Activated T-cell treated with anti-CD3 and anti-CD28 coated beads, Interleukin-2, amount 50 U/mL, for 72 hours (primary cell): ENCODE measurements around the gene BLOC1S3. TPM values are rescaled to one million over a fixed set of nuclear protein-coding genes. Genes with fewer than 3 reads are reported as not detected.

Source experiments
- ATAC-seq, 2 donors: fragments of 150-1000 bp; cut with Tn5 transposase; replicated peaks in 1 of 2; 2 replicates each; pipeline ENCODE4 v1.10.0; 2021; ENCODE audit warnings: moderate library complexity in 2 of 2, mild to moderate bottlenecking in 1 of 2
- DNase-seq, 2 donors: peaks; one replicate each; pipeline ENCODE4 v3.0.0; 2021 to 2022; ENCODE audit warnings: mixed read lengths in 1 of 2
- H3K27ac Mint-ChIP-seq: one replicate; pipeline ENCODE4 v1.8.0; 2022; ENCODE audit warnings: mild to moderate bottlenecking, moderate library complexity, mixed read lengths
- H3K27me3 Mint-ChIP-seq: one replicate; pipeline ENCODE4 v1.8.0; 2022; ENCODE audit warnings: low read depth, mixed read lengths
- H3K36me3 Mint-ChIP-seq, 2 donors: one replicate each; pipeline ENCODE4 v1.8.0; 2022; ENCODE audit warnings: mixed read lengths in 2 of 2, mild to moderate bottlenecking in 1 of 2; ENCODE audit not compliant: insufficient read depth in 2 of 2
- H3K4me1 Mint-ChIP-seq: one replicate; pipeline ENCODE4 v1.8.0; 2022; ENCODE audit warnings: low read depth, mixed read lengths
- H3K4me3 Mint-ChIP-seq, 2 donors: one replicate each; pipeline ENCODE4 v1.8.0; 2022; ENCODE audit warnings: mild to moderate bottlenecking in 2 of 2, mixed read lengths in 2 of 2, moderate library complexity in 2 of 2
- H3K9me3 Mint-ChIP-seq, 2 donors: one replicate each; pipeline ENCODE4 v1.8.0; 2022; ENCODE audit warnings: mixed read lengths in 2 of 2
- total RNA-seq, 2 donors: library from RNA; stranded (reverse); gene quantifications; one replicate each; pipeline ENCODE4 v1.2.3, GENCODE V29; 2022

Gene BLOC1S3
- total RNA-seq, 2 donors from 2014 or later = 16.7 to 17.7 TPM

DNA sequence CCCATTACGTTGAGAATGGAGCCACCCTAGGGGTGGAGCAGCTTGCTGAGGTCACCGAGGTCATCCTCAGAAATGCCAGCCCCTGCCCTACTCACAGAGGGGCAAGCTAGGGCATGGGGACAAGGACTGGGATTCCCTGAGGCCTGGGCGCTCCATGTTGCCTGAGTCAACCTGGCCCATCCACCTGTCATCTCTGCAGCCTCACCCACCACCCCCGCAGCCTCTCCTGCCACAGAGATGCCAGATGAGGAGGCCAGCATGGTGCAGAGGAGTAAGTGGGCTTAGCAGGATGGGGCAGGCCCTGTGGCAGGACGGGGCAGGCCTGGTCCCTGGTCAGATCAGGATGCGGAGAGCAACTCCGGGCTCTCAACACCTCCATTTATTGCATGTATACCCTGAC lies 27.3 kb upstream of the BLOC1S3 start:
- Mint-ChIP-seq H3K4me1 (peaks cover 22% of the 10 kb centered on the region), H3K9me3 (no peaks in the 10 kb centered on the region), H3K4me3 (peak overlapping the region; percentile 47 to 62), H3K27ac (no peak overlapping the region), H3K27me3 (peaks cover 14% of the 10 kb centered on the region), H3K36me3 (peaks cover 3 to 6% of the 10 kb centered on the region in 2 donors)
- DNase-seq (no peak), ATAC-seq (no peak)

DNA sequence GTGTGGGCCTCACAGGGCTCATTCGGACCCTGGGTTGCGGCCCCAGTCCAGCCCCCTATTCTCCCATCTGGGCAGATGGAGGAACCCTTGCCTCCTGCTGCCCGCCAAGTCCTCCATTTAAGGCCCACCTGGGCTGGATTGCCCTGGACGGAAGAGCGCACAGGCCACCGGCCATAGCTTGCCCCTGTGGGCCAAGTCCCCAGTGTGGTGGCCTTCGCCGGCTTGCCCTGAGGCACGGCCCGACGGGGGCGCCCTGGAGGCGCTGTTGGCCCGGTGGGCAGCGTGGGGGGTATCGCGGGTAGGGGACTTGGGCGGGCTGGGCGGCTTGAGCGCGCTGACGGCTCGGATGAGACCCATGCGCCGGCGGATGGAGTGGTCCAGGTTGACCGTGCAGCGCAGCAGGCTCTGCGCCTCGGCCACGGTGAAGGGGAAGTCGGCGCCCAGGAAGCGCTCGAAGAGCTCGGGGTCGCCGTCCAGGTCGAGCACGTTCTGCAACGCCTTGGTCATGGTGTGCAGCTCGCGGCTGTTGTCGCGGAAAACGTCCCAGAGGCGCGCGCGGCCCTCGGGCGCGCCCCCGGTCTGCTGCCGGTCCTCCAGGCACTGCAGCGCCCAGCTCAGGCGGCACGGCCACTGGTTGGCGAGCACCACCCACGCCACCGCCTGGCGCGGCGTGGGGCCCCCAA lies 26.6 kb upstream of the BLOC1S3 start:
- no peaks in the 10 kb centered on the region for H3K9me3 Mint-ChIP-seq
- peaks cover 14% of the 10 kb centered on the region for H3K27me3 Mint-ChIP-seq
- H3K4me1 Mint-ChIP-seq = peaks cover 22% of the 10 kb centered on the region
- H3K4me3 Mint-ChIP-seq = peak overlapping the region; percentile 82 to 85
- H3K36me3 Mint-ChIP-seq = peaks cover 3 to 6% of the 10 kb centered on the region in 2 donors
- DNase-seq (no peak), ATAC-seq (no peak)
- no peak overlapping the region for H3K27ac Mint-ChIP-seq

- DNase-seq = peak; percentile 51 to 53
These were observed 25.9 kb upstream of the BLOC1S3 start for GRCh38 chr19:45152504-45153338.

DNA sequence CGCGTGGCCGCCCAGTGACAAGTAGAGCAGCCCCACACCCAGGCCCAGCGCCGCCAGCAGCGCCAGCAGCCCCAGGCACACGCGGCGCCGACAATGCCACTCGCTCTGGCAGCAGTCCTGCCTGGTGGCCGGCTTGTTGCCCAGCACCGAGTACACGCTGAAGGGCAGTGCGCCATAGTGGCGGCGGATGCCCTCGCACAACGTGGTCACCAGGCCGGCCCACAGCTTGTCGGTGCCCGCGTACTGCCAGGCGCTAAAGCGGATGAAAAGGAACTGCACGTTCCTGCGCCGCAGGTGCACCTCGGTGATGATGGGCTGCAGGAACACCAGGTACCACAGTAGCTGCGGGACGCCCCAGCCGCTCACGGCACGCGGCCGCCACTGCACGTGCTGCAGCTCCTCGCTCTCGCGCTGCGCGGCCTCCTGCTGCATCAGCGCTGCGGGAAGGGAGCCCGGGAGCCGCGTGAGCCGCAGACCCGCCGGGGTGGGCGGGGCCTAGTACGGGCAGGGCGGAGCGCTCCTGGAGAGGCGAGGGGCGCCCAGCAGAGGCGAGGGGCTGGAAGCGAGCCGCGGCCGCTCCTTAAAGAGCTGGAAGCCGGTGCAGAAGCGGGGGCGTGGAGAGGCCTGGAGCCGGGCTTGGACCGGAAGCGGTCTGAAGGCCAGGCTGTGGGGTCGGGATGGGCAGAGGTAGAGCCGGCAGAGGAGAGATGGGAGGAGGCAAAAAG lies 25.1 kb upstream of the BLOC1S3 start:
- Mint-ChIP-seq H3K4me3 (peak overlapping the region; percentile 82 to 85), H3K27me3 (peaks cover 14% of the 10 kb centered on the region), H3K36me3 (peaks cover 3 to 6% of the 10 kb centered on the region in 2 donors), H3K4me1 (peaks cover 22% of the 10 kb centered on the region), H3K9me3 (no peaks in the 10 kb centered on the region), H3K27ac (peak overlapping the region; percentile 86)
- ATAC-seq (peak; percentile 27 to 36), DNase-seq (peak; percentile 36 to 41)

More at GRCh38 chr19:45152504-45153338, 25.9 kb upstream of the BLOC1S3 start:
- H3K9me3 Mint-ChIP-seq = no peaks in the 10 kb centered on the region
- H3K27ac Mint-ChIP-seq = no peak overlapping the region
- peaks cover 14% of the 10 kb centered on the region for H3K27me3 Mint-ChIP-seq
- H3K4me1 Mint-ChIP-seq = peaks cover 22% of the 10 kb centered on the region
- peak; percentile 53 to 65 for ATAC-seq
- H3K36me3 Mint-ChIP-seq = peaks cover 3 to 6% of the 10 kb centered on the region in 2 donors
- H3K4me3 Mint-ChIP-seq = peak overlapping the region; percentile 82 to 85

- H3K9me3 Mint-ChIP-seq = no peaks in the 10 kb centered on the region
- no peak for ATAC-seq
- peak overlapping the region; percentile 70 to 77 for H3K4me3 Mint-ChIP-seq
- no peak for DNase-seq
- H3K36me3 Mint-ChIP-seq = peaks cover 3 to 6% of the 10 kb centered on the region in 2 donors
- H3K27ac Mint-ChIP-seq = peak overlapping the region; percentile 86
- H3K27me3 Mint-ChIP-seq = peaks cover 14% of the 10 kb centered on the region
- H3K4me1 Mint-ChIP-seq = peaks cover 22% of the 10 kb centered on the region
These were observed 24.3 kb upstream of the BLOC1S3 start for GRCh38 chr19:45154064-45154827.

GRCh38 chr19:45156011-45156630 lies 22.5 kb upstream of the BLOC1S3 start:
- DNase-seq (no peak), ATAC-seq (no peak)
- no peaks in the 10 kb centered on the region for H3K9me3 Mint-ChIP-seq
- H3K27me3 Mint-ChIP-seq = peaks cover 14% of the 10 kb centered on the region
- H3K36me3 Mint-ChIP-seq = peaks cover 3 to 6% of the 10 kb centered on the region in 2 donors
- H3K4me1 Mint-ChIP-seq = peaks cover 22% of the 10 kb centered on the region
- H3K4me3 Mint-ChIP-seq = no peak overlapping the region
- no peak overlapping the region for H3K27ac Mint-ChIP-seq

DNA sequence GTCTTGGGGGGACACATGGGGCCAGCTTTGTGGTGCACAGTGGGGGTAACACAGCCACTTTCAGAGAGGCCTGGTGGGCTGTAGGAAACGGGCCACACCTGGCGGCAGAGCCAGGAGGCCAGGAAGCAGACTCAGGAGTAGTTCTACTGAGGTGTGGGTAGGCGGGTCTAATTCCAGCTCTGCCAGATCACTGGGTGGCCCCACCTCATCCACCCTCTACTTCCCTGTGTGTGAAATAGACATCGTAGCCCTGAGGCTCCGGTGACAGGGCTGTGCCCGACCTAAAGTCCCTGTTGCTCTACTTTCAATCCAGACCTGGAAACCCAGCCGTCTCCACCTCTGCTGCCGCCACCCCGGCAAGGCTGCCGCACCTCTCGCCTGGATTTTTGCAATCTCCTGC lies 21.8 kb upstream of the BLOC1S3 start:
- ATAC-seq (no peak), DNase-seq (no peak)
- H3K4me3 Mint-ChIP-seq = no peak overlapping the region
- peaks cover 18% of the 10 kb centered on the region for H3K4me1 Mint-ChIP-seq
- H3K36me3 Mint-ChIP-seq = peaks cover 3 to 6% of the 10 kb centered on the region in 2 donors
- no peak overlapping the region for H3K27ac Mint-ChIP-seq
- peaks cover 14% of the 10 kb centered on the region for H3K27me3 Mint-ChIP-seq
- no peaks in the 10 kb centered on the region for H3K9me3 Mint-ChIP-seq

- H3K9me3 Mint-ChIP-seq = no peaks in the 10 kb centered on the region
- peaks cover 0 to 2% of the 10 kb centered on the region in 2 donors for H3K36me3 Mint-ChIP-seq
- H3K4me3 Mint-ChIP-seq = no peak overlapping the region
- DNase-seq (no peak), ATAC-seq (no peak)
- H3K4me1 Mint-ChIP-seq = peaks cover 13% of the 10 kb centered on the region
- no peak overlapping the region for H3K27ac Mint-ChIP-seq
- H3K27me3 Mint-ChIP-seq = peaks cover 9% of the 10 kb centered on the region
These were observed 19.9 kb upstream of the BLOC1S3 start for GRCh38 chr19:45158503-45159209.

GRCh38 chr19:45159210-45159970 lies 19.2 kb upstream of the BLOC1S3 start:
- ATAC-seq (no peak), DNase-seq (no peak)
- Mint-ChIP-seq H3K27me3 (peaks cover 1% of the 10 kb centered on the region), H3K4me3 (no peak overlapping the region), H3K9me3 (no peaks in the 10 kb centered on the region), H3K36me3 (no peaks in the 10 kb centered on the region), H3K4me1 (peaks cover 14% of the 10 kb centered on the region), H3K27ac (no peak overlapping the region)

DNA sequence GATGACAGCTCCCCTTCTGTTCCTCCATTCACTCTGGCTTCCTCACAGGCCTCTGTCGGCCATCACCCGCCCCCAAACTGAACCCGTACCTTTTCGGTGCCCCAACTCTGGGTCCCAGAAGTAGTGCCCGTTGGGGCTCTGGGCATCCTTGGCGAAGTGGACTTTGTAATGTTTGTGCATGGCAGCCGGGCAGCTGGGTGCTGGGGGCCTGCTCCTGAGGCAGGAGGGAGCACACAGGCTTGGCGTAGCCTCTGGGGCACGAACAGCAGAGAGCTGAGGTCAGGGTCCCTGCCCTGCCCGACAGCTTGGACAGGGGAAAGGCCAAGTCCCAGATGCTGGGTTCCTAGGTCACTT lies 18.6 kb upstream of the BLOC1S3 start:
- Mint-ChIP-seq H3K27ac (no peak overlapping the region), H3K9me3 (no peaks in the 10 kb centered on the region), H3K27me3 (no peaks in the 10 kb centered on the region), H3K4me3 (no peak overlapping the region), H3K36me3 (no peaks in the 10 kb centered on the region), H3K4me1 (peaks cover 13% of the 10 kb centered on the region)
- no peak for ATAC-seq
- DNase-seq = no peak
